DOHH2 (cell line): Measurements from ENCODE around the gene MYBPHL.

Source experiments
- H3F3A ChIP-seq: fragments of 200-600 bp; sonication (generic), shearing (Covaris generic); 2 replicates; pipeline ENCODE4 v1.6.0; 2016; ENCODE audit warnings: antibody characterized with exemption, mild to moderate bottlenecking; ENCODE audit not compliant: control insufficient read depth, insufficient read depth
- H3K27ac ChIP-seq: fragments of 200-600 bp; sonication (generic); 2 replicates; pipeline ENCODE4 v1.5.1; 2014; ENCODE audit warnings: low read depth, mild to moderate bottlenecking, low read length, moderate library complexity
- H3K27me3 ChIP-seq: fragments of 200-600 bp; sonication (generic); 2 replicates; pipeline ENCODE4 v1.6.1; 2014; ENCODE audit warnings: mild to moderate bottlenecking, low read length, mixed read lengths; ENCODE audit not compliant: control insufficient read depth
- H3K36me3 ChIP-seq: fragments of 200-600 bp; sonication (generic); 2 replicates; pipeline ENCODE4 v1.6.1; 2014; ENCODE audit warnings: mild to moderate bottlenecking, low read length, moderate library complexity, mixed read lengths; ENCODE audit not compliant: control insufficient read depth
- H3K4me1 ChIP-seq: fragments of 200-600 bp; sonication (generic); 2 replicates; pipeline ENCODE4 v1.6.1; 2014; ENCODE audit warnings: mild to moderate bottlenecking, low read length, mixed read lengths; ENCODE audit not compliant: control insufficient read depth
- H3K4me2 ChIP-seq: fragments of 200-600 bp; sonication (generic); 2 replicates; pipeline ENCODE4 v1.6.0; 2014; ENCODE audit warnings: mild to moderate bottlenecking, low read length, moderate library complexity
- H3K4me3 ChIP-seq: fragments of 200-600 bp; sonication (generic); 2 replicates; pipeline ENCODE4 v1.5.1; 2014; ENCODE audit warnings: mild to moderate bottlenecking, low read length, mixed read lengths
- H3K79me2 ChIP-seq: fragments of 200-600 bp; sonication (generic); 2 replicates; pipeline ENCODE4 v1.6.1; 2014; ENCODE audit warnings: mild to moderate bottlenecking, low read length, mixed read lengths; ENCODE audit not compliant: control insufficient read depth
- H3K9me2 ChIP-seq: fragments of 200-600 bp; sonication (generic); replicated peaks from 2 replicates; pipeline ENCODE4 v1.6.1; 2014; ENCODE audit warnings: mild to moderate bottlenecking, low read length, mixed read lengths; ENCODE audit not compliant: control insufficient read depth
- H3K9me3 ChIP-seq: fragments of 200-600 bp; sonication (generic); 2 replicates; pipeline ENCODE4 v1.6.1; 2014; ENCODE audit warnings: antibody characterized with exemption, low read length, mixed read lengths; ENCODE audit not compliant: control insufficient read depth, insufficient read depth
- H4K20me1 ChIP-seq: fragments of 200-600 bp; sonication (generic); 2 replicates; pipeline ENCODE4 v1.6.0; 2014; ENCODE audit warnings: low read depth, mild to moderate bottlenecking, antibody characterized with exemption, low read length, moderate library complexity; ENCODE audit not compliant: control insufficient read depth, insufficient read depth
- CTCF ChIP-seq: fragments of 200-600 bp; sonication (generic); IDR thresholded peaks from one replicate; pipeline ENCODE4 v1.5.1; 2014; ENCODE audit warnings: antibody characterized with exemption, mild to moderate bottlenecking, low read depth, low read length; ENCODE audit not compliant: poor library complexity, severe bottlenecking
- EZH2phosphoT487 ChIP-seq: fragments of 200-600 bp; sonication (generic); IDR thresholded peaks from 2 replicates; pipeline ENCODE4 v1.6.1; 2017; ENCODE audit warnings: borderline replicate concordance, mild to moderate bottlenecking, antibody characterized with exemption, low read length, moderate library complexity, mixed read lengths

The MYBPHL gene

GRCh38 chr1:109300650-109301151 is 6.1 kb downstream of the MYBPHL start:
- Histone ChIP-seq H3K36me3 (no peaks in the 10 kb centered on the region), H3K4me2 (no peak overlapping the region), H3K79me2 (no peaks in the 10 kb centered on the region), H3K9me3 (no peaks in the 10 kb centered on the region), H3K9me2 (no peaks in the 10 kb centered on the region), H3F3A (no peaks in the 10 kb centered on the region), H3K4me1 (peaks cover 22% of the 10 kb centered on the region), H3K27me3 (no peaks in the 10 kb centered on the region), H4K20me1 (no peaks in the 10 kb centered on the region), H3K4me3 (no peak overlapping the region), H3K27ac (no peak overlapping the region)
- TF ChIP-seq CTCF (no peak), EZH2phosphoT487 (no peak)

- Histone ChIP-seq H3K36me3 (no peaks in the 10 kb centered on the region), H3K4me2 (no peak overlapping the region), H3K27ac (no peak overlapping the region), H3K9me3 (no peaks in the 10 kb centered on the region), H3K4me3 (no peak overlapping the region), H3K4me1 (peaks cover 22% of the 10 kb centered on the region), H3K79me2 (no peaks in the 10 kb centered on the region), H3K27me3 (no peaks in the 10 kb centered on the region), H4K20me1 (no peaks in the 10 kb centered on the region), H3K9me2 (no peaks in the 10 kb centered on the region), H3F3A (no peaks in the 10 kb centered on the region)
- TF ChIP-seq EZH2phosphoT487 (no peak), CTCF (no peak)
Measured at GRCh38 chr1:109299558-109300343, 7.1 kb downstream of the MYBPHL start.

GRCh38 chr1:109298666-109299557 is 7.9 kb downstream of the MYBPHL start:
- peaks cover 25% of the 10 kb centered on the region for H3K4me1 ChIP-seq
- no peaks in the 10 kb centered on the region for H4K20me1 ChIP-seq
- H3K27ac ChIP-seq, result no peak overlapping the region
- H3K27me3 ChIP-seq, result no peaks in the 10 kb centered on the region
- no peaks in the 10 kb centered on the region for H3F3A ChIP-seq
- H3K4me3 ChIP-seq, result no peak overlapping the region
- no peaks in the 10 kb centered on the region for H3K79me2 ChIP-seq
- H3K36me3 ChIP-seq, result no peaks in the 10 kb centered on the region
- H3K9me3 ChIP-seq, result no peaks in the 10 kb centered on the region
- no peaks in the 10 kb centered on the region for H3K9me2 ChIP-seq
- TF ChIP-seq CTCF (no peak), EZH2phosphoT487 (no peak)
- no peak overlapping the region for H3K4me2 ChIP-seq
